K562 (cell line): ENCODE data around the gene SNRPF.

Experiments
- E2F1 ChIP-seq: sonication (generic); formaldehyde crosslinking; IDR thresholded peaks from 2 replicates; pipeline ENCODE4 v1.8.1; 2023; ENCODE audit warnings: mild to moderate bottlenecking, missing genetic modification reagents, moderate library complexity
- YY1 ChIP-seq, 3 experiments: IDR thresholded peaks; 2 replicates each; pipeline ENCODE4 v1.6.1; 2011; ENCODE audit warnings: low read length in 2 of 3, mild to moderate bottlenecking in 2 of 3, moderate library complexity in 2 of 3, borderline replicate concordance in 1 of 3, control low read depth in 1 of 3, low read depth in 1 of 3; ENCODE audit not compliant: insufficient read depth in 3 of 3, insufficient replicate concordance in 2 of 3, control insufficient read depth in 1 of 3, insufficient read length in 1 of 3; ENCODE audit errors: extremely low read depth in 1 of 3
- ZBTB33 ChIP-seq: sonication (generic); formaldehyde crosslinking; IDR thresholded peaks from 2 replicates; pipeline ENCODE4 v1.8.1; 2023; ENCODE audit warnings: mild to moderate bottlenecking, missing genetic modification reagents
- ZEB2 ChIP-seq: fragments of 450-650 bp; IDR thresholded peaks from 2 replicates; pipeline ENCODE4 v1.6.1; 2016

DNA sequence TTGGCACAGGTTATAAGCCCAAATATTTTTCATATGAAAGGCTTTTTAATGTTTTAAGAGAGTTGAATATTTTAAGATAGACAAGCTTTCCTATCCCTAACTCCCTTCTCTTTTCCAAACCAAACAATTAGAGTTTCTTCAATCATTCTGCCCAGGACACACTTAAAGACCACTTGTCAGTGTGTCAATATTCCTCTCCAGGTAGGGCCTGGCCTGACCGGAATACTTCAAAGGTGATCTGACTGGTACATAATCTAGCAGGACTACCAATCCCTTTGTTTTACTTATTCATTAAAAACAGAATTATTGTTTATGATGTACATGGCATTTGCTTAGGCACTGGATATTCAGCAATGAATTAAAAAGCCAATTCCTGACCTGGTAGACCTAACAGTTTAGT lies 24.2 kb upstream of the SNRPF start:
- TF ChIP-seq YY1 (IDR thresholded peaks at IDR 0.05; ENCODE audit: borderline replicate concordance in 1 of 3, control insufficient read depth in 1 of 3, extremely low read depth in 1 of 3, insufficient read depth in 3 of 3, insufficient read length in 1 of 3, insufficient replicate concordance in 2 of 3, low read depth in 1 of 3, low read length in 2 of 3) = no peak
- TF ChIP-seq ZBTB33 (CRISPR knock-in tag) = no peak
- no peak for TF ChIP-seq E2F1 (CRISPR knock-in tag)
- TF ChIP-seq ZEB2 = no peak
